HEK293 (cell line): Measurements from ENCODE around the gene ADCYAP1R1.

Source experiments
- CTCF ChIA-PET: fragments of 350-600 bp; formaldehyde crosslinking; extraction: SDS; loops from one replicate; lab custom pipeline; 2021; ENCODE audit warnings: antibody characterized with exemption; lab: Yijun Ruan, JAX
- POLR2A ChIA-PET: fragments of 300-600 bp; formaldehyde crosslinking; extraction: SDS; loops from one replicate; lab custom pipeline; 2020; ENCODE audit warnings: antibody characterized with exemption, inconsistent platforms; lab: Yijun Ruan, JAX
- H3K27ac ChIP-seq: fragments of 200-500 bp; sonication (Bioruptor generic); 2 replicates; pipeline ENCODE4 v1.5.1; 2014; ENCODE audit warnings: low read depth, low read length, control low read depth, inconsistent platforms; ENCODE audit errors: extremely low read depth
- H3K36me3 ChIP-seq, 2 experiments: fragments of 200-500 bp in 1 of 2; sonication (Bioruptor generic) in 1 of 2; 1 replicate in 1 of 2; 2 replicates in 1 of 2; pipeline ENCODE4 v1.5.1; 2014 to 2017; ENCODE audit warnings: inconsistent platforms in 2 of 2, low read length in 2 of 2; ENCODE audit not compliant: control insufficient read depth in 2 of 2, insufficient read depth in 1 of 2
- H3K4me1 ChIP-seq: fragments of 200-500 bp; sonication (Bioruptor generic); 2 replicates; pipeline ENCODE4 v1.5.1; 2014; ENCODE audit warnings: mild to moderate bottlenecking, low read length, inconsistent platforms; ENCODE audit not compliant: control insufficient read depth, insufficient read depth
- H3K4me3 ChIP-seq: 2 replicates; pipeline ENCODE4 v1.5.1; 2011; ENCODE audit warnings: low read depth, mild to moderate bottlenecking, control low read depth, low read length, moderate library complexity
- H3K9me3 ChIP-seq: fragments of 200-500 bp; sonication (Bioruptor generic); 2 replicates; pipeline ENCODE4 v1.5.1; 2014; ENCODE audit warnings: low read depth, low read length, inconsistent platforms; ENCODE audit not compliant: control insufficient read depth, insufficient read depth
- FEZF1 ChIP-seq: fragments of 450-650 bp; formaldehyde crosslinking; IDR thresholded peaks from 2 replicates; pipeline ENCODE4 v1.5.1; 2016; ENCODE audit warnings: missing biosample characterization, missing genetic modification characterization
- HIC1 ChIP-seq: fragments of 450-650 bp; formaldehyde crosslinking; IDR thresholded peaks from 2 replicates; pipeline ENCODE4 v1.5.1; 2016; ENCODE audit warnings: missing biosample characterization, missing genetic modification characterization
- KLF16 ChIP-seq: fragments of 450-650 bp; formaldehyde crosslinking; IDR thresholded peaks from 2 replicates; pipeline ENCODE4 v1.5.1; 2017; ENCODE audit warnings: missing biosample characterization, missing genetic modification characterization
- KLF9 ChIP-seq: fragments of 450-650 bp; formaldehyde crosslinking; IDR thresholded peaks from 2 replicates; pipeline ENCODE4 v1.5.1; 2016; ENCODE audit warnings: missing biosample characterization, missing genetic modification characterization, low read depth
- MYNN ChIP-seq: fragments of 450-650 bp; formaldehyde crosslinking; IDR thresholded peaks from 2 replicates; pipeline ENCODE4 v1.5.1; 2016; ENCODE audit warnings: missing biosample characterization, missing genetic modification characterization, borderline replicate concordance
- MZF1 ChIP-seq: fragments of 450-650 bp; formaldehyde crosslinking; IDR thresholded peaks from 2 replicates; pipeline ENCODE4 v1.5.1; 2017; ENCODE audit warnings: missing biosample characterization, missing genetic modification characterization, borderline replicate concordance
- REPIN1 ChIP-seq: fragments of 450-650 bp; formaldehyde crosslinking; IDR thresholded peaks from 2 replicates; pipeline ENCODE4 v1.5.1; 2017; ENCODE audit warnings: missing biosample characterization, missing genetic modification characterization, low read depth
- SALL2 ChIP-seq: fragments of 450-650 bp; formaldehyde crosslinking; IDR thresholded peaks from 2 replicates; pipeline ENCODE4 v1.5.0; 2017; ENCODE audit warnings: missing biosample characterization, mild to moderate bottlenecking, missing genetic modification characterization, borderline replicate concordance
- WT1 ChIP-seq: fragments of 450-650 bp; formaldehyde crosslinking; IDR thresholded peaks from 2 replicates; pipeline ENCODE4 v1.5.1; 2016; ENCODE audit warnings: missing biosample characterization, missing genetic modification characterization
- ZBTB10 ChIP-seq: fragments of 450-650 bp; formaldehyde crosslinking; IDR thresholded peaks from 2 replicates; pipeline ENCODE4 v1.5.1; 2016; ENCODE audit warnings: missing biosample characterization, missing genetic modification characterization
- ZNF280C ChIP-seq: fragments of 450-650 bp; formaldehyde crosslinking; IDR thresholded peaks from 2 replicates; pipeline ENCODE4 v1.5.1; 2016; ENCODE audit warnings: missing biosample characterization, missing genetic modification characterization
- ZNF621 ChIP-seq: fragments of 450-650 bp; formaldehyde crosslinking; IDR thresholded peaks from 2 replicates; pipeline ENCODE4 v1.5.1; 2017; ENCODE audit warnings: missing biosample characterization, missing genetic modification characterization
- ZNF830 ChIP-seq: fragments of 450-650 bp; IDR thresholded peaks from 2 replicates; pipeline ENCODE4 v1.5.0; 2018; ENCODE audit warnings: missing biosample characterization, missing genetic modification characterization, low read depth, mild to moderate bottlenecking, moderate library complexity
- TF ChIP-seq, protein P1 (sequence below): fragments of 450-650 bp; formaldehyde crosslinking; conservative IDR thresholded peaks from 2 replicates; pipeline ENCODE4 v1.5.1; 2016; ENCODE audit warnings: low read depth, missing biosample characterization, missing genetic modification characterization
- TF ChIP-seq, protein P2 (sequence below): fragments of 450-650 bp; formaldehyde crosslinking; IDR thresholded peaks from 2 replicates; pipeline ENCODE4 v1.5.1; 2017; ENCODE audit warnings: missing biosample characterization, missing genetic modification characterization

Gene ADCYAP1R1

DNA sequence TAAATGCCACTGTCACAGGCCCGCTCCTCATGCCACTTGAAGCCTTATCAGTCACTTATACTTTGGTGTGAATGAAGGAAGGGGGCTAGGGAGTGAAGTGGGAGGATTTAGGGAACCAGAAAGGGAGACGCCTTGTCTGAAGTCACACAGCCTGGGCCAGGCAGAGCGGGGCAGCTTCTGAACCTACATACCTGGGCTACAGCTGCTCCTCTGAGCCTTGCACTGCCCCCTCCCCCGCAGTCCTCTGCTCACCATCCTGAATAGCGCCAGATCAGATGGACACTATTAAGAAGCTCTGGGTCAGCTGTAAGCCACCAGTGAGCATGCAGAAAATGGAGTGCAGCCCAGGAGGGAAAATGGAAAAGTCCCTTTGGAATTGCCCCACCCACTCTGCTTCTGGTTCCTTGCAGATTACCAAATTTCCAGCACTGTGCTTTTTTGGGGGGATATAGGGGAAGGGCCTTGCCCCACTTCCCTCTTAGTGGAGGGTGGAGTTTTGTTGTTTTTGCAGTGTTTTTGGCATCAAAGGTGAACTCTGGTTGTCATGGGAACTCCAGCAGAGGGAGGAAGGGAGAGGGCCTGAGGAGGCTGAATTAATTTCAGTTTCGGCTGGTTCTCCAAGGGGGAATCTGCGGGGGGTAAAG lies 35.0 kb upstream of the ADCYAP1R1 start:
- no peaks in the 10 kb centered on the region for H3K36me3 ChIP-seq
- no peak overlapping the region for H3K27ac ChIP-seq
- no peak overlapping the region for H3K4me3 ChIP-seq
- ChIA-PET CTCF (no interaction called here), POLR2A (no interaction called here)
- no peaks in the 10 kb centered on the region for H3K4me1 ChIP-seq
- TF ChIP-seq ZBTB10 (tag by site-specific recombination) (no peak), ZNF621 (no peak), ZNF280C (tag by site-specific recombination) (no peak), REPIN1 (tag by site-specific recombination) (no peak), SALL2 (tag by site-specific recombination) (no peak), KLF9 (tag by site-specific recombination) (no peak), ZNF830 (tag by site-specific recombination) (no peak), MZF1 (no peak), FEZF1 (tag by site-specific recombination) (no peak), KLF16 (tag by site-specific recombination) (no peak), MYNN (tag by site-specific recombination) (no peak), WT1 (tag by site-specific recombination) (no peak), HIC1 (tag by site-specific recombination) (no peak)
- TF ChIP-seq, protein P1, sequence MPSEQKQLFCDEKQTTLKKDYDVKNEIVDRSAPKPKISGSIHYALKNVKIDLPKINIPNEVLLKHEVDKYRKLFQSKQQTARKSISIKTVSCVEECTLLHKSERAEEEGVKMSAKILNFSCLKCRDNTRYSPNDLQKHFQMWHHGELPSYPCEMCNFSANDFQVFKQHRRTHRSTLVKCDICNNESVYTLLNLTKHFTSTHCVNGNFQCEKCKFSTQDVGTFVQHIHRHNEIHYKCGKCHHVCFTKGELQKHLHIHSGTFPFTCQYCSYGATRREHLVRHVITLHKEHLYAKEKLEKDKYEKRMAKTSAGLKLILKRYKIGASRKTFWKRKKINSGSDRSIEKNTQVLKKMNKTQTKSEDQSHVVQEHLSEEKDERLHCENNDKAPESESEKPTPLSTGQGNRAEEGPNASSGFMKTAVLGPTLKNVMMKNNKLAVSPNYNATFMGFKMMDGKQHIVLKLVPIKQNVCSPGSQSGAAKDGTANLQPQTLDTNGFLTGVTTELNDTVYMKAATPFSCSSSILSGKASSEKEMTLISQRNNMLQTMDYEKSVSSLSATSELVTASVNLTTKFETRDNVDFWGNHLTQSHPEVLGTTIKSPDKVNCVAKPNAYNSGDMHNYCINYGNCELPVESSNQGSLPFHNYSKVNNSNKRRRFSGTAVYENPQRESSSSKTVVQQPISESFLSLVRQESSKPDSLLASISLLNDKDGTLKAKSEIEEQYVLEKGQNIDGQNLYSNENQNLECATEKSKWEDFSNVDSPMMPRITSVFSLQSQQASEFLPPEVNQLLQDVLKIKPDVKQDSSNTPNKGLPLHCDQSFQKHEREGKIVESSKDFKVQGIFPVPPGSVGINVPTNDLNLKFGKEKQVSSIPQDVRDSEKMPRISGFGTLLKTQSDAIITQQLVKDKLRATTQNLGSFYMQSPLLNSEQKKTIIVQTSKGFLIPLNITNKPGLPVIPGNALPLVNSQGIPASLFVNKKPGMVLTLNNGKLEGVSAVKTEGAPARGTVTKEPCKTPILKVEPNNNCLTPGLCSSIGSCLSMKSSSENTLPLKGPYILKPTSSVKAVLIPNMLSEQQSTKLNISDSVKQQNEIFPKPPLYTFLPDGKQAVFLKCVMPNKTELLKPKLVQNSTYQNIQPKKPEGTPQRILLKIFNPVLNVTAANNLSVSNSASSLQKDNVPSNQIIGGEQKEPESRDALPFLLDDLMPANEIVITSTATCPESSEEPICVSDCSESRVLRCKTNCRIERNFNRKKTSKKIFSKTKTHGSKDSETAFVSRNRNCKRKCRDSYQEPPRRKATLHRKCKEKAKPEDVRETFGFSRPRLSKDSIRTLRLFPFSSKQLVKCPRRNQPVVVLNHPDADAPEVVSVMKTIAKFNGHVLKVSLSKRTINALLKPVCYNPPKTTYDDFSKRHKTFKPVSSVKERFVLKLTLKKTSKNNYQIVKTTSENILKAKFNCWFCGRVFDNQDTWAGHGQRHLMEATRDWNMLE (tag by site-specific recombination), result no peak
- TF ChIP-seq, protein P2, sequence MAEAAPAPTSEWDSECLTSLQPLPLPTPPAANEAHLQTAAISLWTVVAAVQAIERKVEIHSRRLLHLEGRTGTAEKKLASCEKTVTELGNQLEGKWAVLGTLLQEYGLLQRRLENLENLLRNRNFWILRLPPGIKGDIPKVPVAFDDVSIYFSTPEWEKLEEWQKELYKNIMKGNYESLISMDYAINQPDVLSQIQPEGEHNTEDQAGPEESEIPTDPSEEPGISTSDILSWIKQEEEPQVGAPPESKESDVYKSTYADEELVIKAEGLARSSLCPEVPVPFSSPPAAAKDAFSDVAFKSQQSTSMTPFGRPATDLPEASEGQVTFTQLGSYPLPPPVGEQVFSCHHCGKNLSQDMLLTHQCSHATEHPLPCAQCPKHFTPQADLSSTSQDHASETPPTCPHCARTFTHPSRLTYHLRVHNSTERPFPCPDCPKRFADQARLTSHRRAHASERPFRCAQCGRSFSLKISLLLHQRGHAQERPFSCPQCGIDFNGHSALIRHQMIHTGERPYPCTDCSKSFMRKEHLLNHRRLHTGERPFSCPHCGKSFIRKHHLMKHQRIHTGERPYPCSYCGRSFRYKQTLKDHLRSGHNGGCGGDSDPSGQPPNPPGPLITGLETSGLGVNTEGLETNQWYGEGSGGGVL, result no peak
- H3K9me3 ChIP-seq, result no peaks in the 10 kb centered on the region
